Lung (tissue), 12 donors: Measurements from ENCODE around the gene RXYLT1. TPM values are rescaled to one million over a fixed set of nuclear protein-coding genes. Genes with fewer than 3 reads are reported as not detected.
A peak's percentile ranks its signal among the peaks of the same experiment; 100 is the strongest.

Experiments
- ATAC-seq: fragments of 200-7000 bp; cut with Tn5 transposase; one replicate; pipeline ENCODE4 v1.9.1; 2020; ENCODE audit warnings: moderate number of reproducible peaks; ENCODE audit not compliant: insufficient read depth, low FRiP score
- DNase-seq, 3 donors: peaks; one replicate each; pipeline ENCODE4 v3.0.0-alpha.2; 2013 to 2017
- H3K27ac ChIP-seq, 2 donors: one replicate each; pipeline ENCODE4 v1.5.1; 2013; ENCODE audit warnings: mild to moderate bottlenecking in 2 of 2, moderate library complexity in 2 of 2, control low read depth in 1 of 2, inconsistent platforms in 1 of 2, low read depth in 1 of 2, low read length in 1 of 2
- H3K27me3 ChIP-seq, 3 donors: one replicate each; pipeline ENCODE4 v1.5.1; 2013; ENCODE audit warnings: low read length in 2 of 3; ENCODE audit not compliant: control insufficient read depth in 3 of 3, insufficient read depth in 3 of 3
- H3K36me3 ChIP-seq, 4 donors: one replicate each; pipeline ENCODE4 v1.5.1; 2013; ENCODE audit warnings: low read length in 4 of 4, mild to moderate bottlenecking in 1 of 4, moderate library complexity in 1 of 4; ENCODE audit not compliant: control insufficient read depth in 4 of 4, insufficient read depth in 4 of 4
- H3K4me1 ChIP-seq, 5 donors: one replicate each; pipeline ENCODE4 v1.5.1; 2013; ENCODE audit warnings: low read length in 5 of 5, mild to moderate bottlenecking in 2 of 5, moderate library complexity in 1 of 5; ENCODE audit not compliant: control insufficient read depth in 5 of 5, insufficient read depth in 5 of 5
- H3K4me3 ChIP-seq: one replicate; pipeline ENCODE4 v1.5.1; 2013; ENCODE audit warnings: mild to moderate bottlenecking, control low read depth, moderate library complexity
- H3K9ac ChIP-seq, 2 donors: one replicate each; pipeline ENCODE4 v1.5.1; 2013; ENCODE audit warnings: low read length in 2 of 2, control low read depth in 1 of 2; ENCODE audit not compliant: insufficient read depth in 1 of 2
- H3K9me3 ChIP-seq, 4 donors: one replicate each; pipeline ENCODE4 v1.5.1; 2013; ENCODE audit warnings: low read length in 3 of 4, mild to moderate bottlenecking in 1 of 4, moderate library complexity in 1 of 4; ENCODE audit not compliant: control insufficient read depth in 4 of 4, insufficient read depth in 3 of 4
- CTCF ChIP-seq: IDR thresholded peaks from 2 replicates; pipeline ENCODE4 v1.5.1; 2012; ENCODE audit warnings: mild to moderate bottlenecking; ENCODE audit errors: control extremely low read depth, extremely low read depth
- WGBS, 2 donors: extraction: QIAGEN DNeasy Blood & Tissue Kit; methylation state at CpG; one replicate each; pipeline ENCODE4 v1.1.7; 2013; 5-methylcytosine and 5-hydroxymethylcytosine counted together
- polyA plus RNA-seq, 2 donors: library from polyadenylated mRNA; stranded (reverse); fragments of 200-250 nt; gene quantifications; one replicate each; pipeline ENCODE4 v1.2.1, GENCODE V29; 2013
- total RNA-seq, 2 donors: library from RNA; depleted of rRNA in 1 of 2; stranded (reverse); fragments of >200 nt in 1 of 2; gene quantifications; one replicate each; pipeline ENCODE4 v1.2.1, GENCODE V29; 2014 to 2021
- donor health status: control.
- donor health status: control.
- donor health status: Bipolar disorder and iron deficiency.
- donor health status: healthy.
- donor health status: DM: yes; HTN: yes; CAD: no.

The RXYLT1 gene
- total and polyA plus RNA-seq, 4 donors: 8.0 to 14.9 (median 12.4) TPM

GRCh38 chr12:63821781-63822251, 42.1 kb downstream of the RXYLT1 start:
- peak overlapping the region; percentile 6 for H3K4me3 ChIP-seq
- H3K9ac ChIP-seq: peak overlapping the region in 1 of 2 donors; percentile 49
- 27 to 36% methylated on average over 38 of the region's 38 CpGs for WGBS, 2 donors
- TF ChIP-seq CTCF: no peak
- H3K9me3 ChIP-seq: peaks cover 0 to 9% (median 2%) of the 10 kb centered on the region in 4 donors
- DNase-seq (peak; percentile 28 to 46 (median 31)), ATAC-seq (peak; percentile 23)
- peaks cover 0 to 6% (median 0%) of the 10 kb centered on the region in 5 donors for H3K4me1 ChIP-seq
- H3K36me3 ChIP-seq: no peaks in the 10 kb centered on the region
- H3K27me3 ChIP-seq: peaks cover 0 to 2% (median 0%) of the 10 kb centered on the region in 3 donors
- H3K27ac ChIP-seq: no peak overlapping the region

- Histone ChIP-seq H3K27ac (no peak overlapping the region), H3K27me3 (peaks cover 0 to 2% (median 0%) of the 10 kb centered on the region in 3 donors), H3K9ac (peak overlapping the region in 1 of 2 donors; percentile 40), H3K9me3 (peaks cover 0 to 9% (median 2%) of the 10 kb centered on the region in 4 donors), H3K4me1 (peaks cover 0 to 6% (median 0%) of the 10 kb centered on the region in 5 donors), H3K36me3 (no peaks in the 10 kb centered on the region), H3K4me3 (no peak overlapping the region)
- no peak for TF ChIP-seq CTCF
- no peak for ATAC-seq
- peak in 2 of 3 donors; percentile 27 to 50 for DNase-seq
- 63 to 73% methylated on average over 6 of the region's 6 CpGs for WGBS, 2 donors
These were observed 42.6 kb downstream of the RXYLT1 start for GRCh38 chr12:63822352-63822751.

- no peak for ATAC-seq
- no peak overlapping the region for H3K4me3 ChIP-seq
These were observed 43.3 kb downstream of the RXYLT1 start for GRCh38 chr12:63823040-63823439.

More at GRCh38 chr12:63823040-63823439, 43.3 kb downstream of the RXYLT1 start:
- Histone ChIP-seq H3K9ac (no peak overlapping the region), H3K36me3 (no peaks in the 10 kb centered on the region), H3K27me3 (peaks cover 0 to 2% (median 0%) of the 10 kb centered on the region in 3 donors), H3K27ac (no peak overlapping the region), H3K9me3 (peaks cover 0 to 4% (median 2%) of the 10 kb centered on the region in 4 donors), H3K4me1 (peaks cover 0 to 6% (median 0%) of the 10 kb centered on the region in 5 donors)
- no peak for DNase-seq
- TF ChIP-seq CTCF: no peak
- 90 to 92% methylated on average over 6 of the region's 6 CpGs for WGBS, 2 donors
